ENCODE data around the gene OCSTAMP.

The OCSTAMP gene

GRCh38 chr20:46572790-46573189, 22.3 kb upstream of the OCSTAMP start:
- DNase-seq: no peak

- DNase-seq: no peak
These were observed 21.7 kb upstream of the OCSTAMP start for GRCh38 chr20:46572153-46572552.

GRCh38 chr20:46571418-46571817, 21.0 kb upstream of the OCSTAMP start:
- DNase-seq: no peak

- DNase-seq: no peak
These were observed 20.5 kb upstream of the OCSTAMP start for GRCh38 chr20:46570956-46571355.

GRCh38 chr20:46569961-46570360, 19.5 kb upstream of the OCSTAMP start:
- no peak for DNase-seq

GRCh38 chr20:46568570-46569129, 18.2 kb upstream of the OCSTAMP start:
- peak; percentile 53 for DNase-seq

GRCh38 chr20:46566125-46566524, 15.7 kb upstream of the OCSTAMP start:
- no peak for DNase-seq

- no peak for DNase-seq
These were observed 13.9 kb upstream of the OCSTAMP start for GRCh38 chr20:46564241-46564957.

GRCh38 chr20:46563860-46564221, 13.4 kb upstream of the OCSTAMP start:
- no peak for DNase-seq

- no peak for DNase-seq
These were observed 12.9 kb upstream of the OCSTAMP start for GRCh38 chr20:46563170-46563859.

- peak; percentile 77 for DNase-seq
These were observed 12.1 kb upstream of the OCSTAMP start for GRCh38 chr20:46562373-46563169.

- no peak for DNase-seq
These were observed 11.5 kb upstream of the OCSTAMP start for GRCh38 chr20:46562009-46562372.

- no peak for DNase-seq
These were observed 9.4 kb upstream of the OCSTAMP start for GRCh38 chr20:46559685-46560440.

GRCh38 chr20:46559001-46559400, 8.5 kb upstream of the OCSTAMP start:
- DNase-seq: no peak

- DNase-seq: peak; percentile 95
These were observed 8.1 kb upstream of the OCSTAMP start for GRCh38 chr20:46558511-46558959.

GRCh38 chr20:46557231-46557956, 6.9 kb upstream of the OCSTAMP start:
- peak; percentile 69 for DNase-seq

- no peak for DNase-seq
These were observed 5.0 kb upstream of the OCSTAMP start for GRCh38 chr20:46555370-46555956.

GRCh38 chr20:46554828-46555227, 4.4 kb upstream of the OCSTAMP start:
- DNase-seq: no peak

GRCh38 chr20:46553926-46554325, 3.5 kb upstream of the OCSTAMP start:
- DNase-seq: peak; percentile 15

- peak; percentile 86 for DNase-seq
These were observed 2.3 kb upstream of the OCSTAMP start for GRCh38 chr20:46552460-46553420.

Measured in suppressor macrophage treated with lipopolysaccharide for 4 hours (primary cell).